Activated CD4-positive, alpha-beta T cell treated with anti-CD3 and anti-CD28 coated beads, Interleukin-2, amount 10 ng/mL, durations not matched to agents 24 days and 14 days (primary cell): Measurements from ENCODE around the gene CNTN5. TPM values are rescaled to one million over a fixed set of nuclear protein-coding genes. Genes with fewer than 3 reads are reported as not detected.

Source experiments
- DNase-seq: peaks from one replicate; pipeline ENCODE4 v3.0.0; 2022
- H3K27ac Mint-ChIP-seq: one replicate; pipeline ENCODE4 v1.8.0; 2022; ENCODE audit warnings: mild to moderate bottlenecking, mixed read lengths
- H3K27me3 Mint-ChIP-seq: one replicate; pipeline ENCODE4 v1.8.0; 2022; ENCODE audit warnings: mixed read lengths
- H3K36me3 Mint-ChIP-seq: one replicate; pipeline ENCODE4 v1.8.0; 2022; ENCODE audit warnings: low read depth, mild to moderate bottlenecking, mixed read lengths
- H3K4me1 Mint-ChIP-seq: one replicate; pipeline ENCODE4 v1.8.0; 2021; ENCODE audit warnings: mixed read lengths
- H3K4me3 Mint-ChIP-seq: one replicate; pipeline ENCODE4 v1.8.0; 2022; ENCODE audit warnings: mild to moderate bottlenecking, moderate library complexity, mixed read lengths
- H3K9me3 Mint-ChIP-seq: one replicate; pipeline ENCODE4 v1.8.0; 2021; ENCODE audit warnings: mixed read lengths
- intact Hi-C: fragments of 100-400 bp; cut with micrococcal nuclease; formaldehyde crosslinking; loops from one replicate; pipeline ENCODE4 v1.15.1; 2023
- total RNA-seq: library from RNA; stranded (reverse); gene quantifications from 2 replicates; pipeline ENCODE4 v1.2.3, GENCODE V29; 2022

CNTN5 gene
- total RNA-seq, 1 donor from 2014 or later: not detected

DNA sequence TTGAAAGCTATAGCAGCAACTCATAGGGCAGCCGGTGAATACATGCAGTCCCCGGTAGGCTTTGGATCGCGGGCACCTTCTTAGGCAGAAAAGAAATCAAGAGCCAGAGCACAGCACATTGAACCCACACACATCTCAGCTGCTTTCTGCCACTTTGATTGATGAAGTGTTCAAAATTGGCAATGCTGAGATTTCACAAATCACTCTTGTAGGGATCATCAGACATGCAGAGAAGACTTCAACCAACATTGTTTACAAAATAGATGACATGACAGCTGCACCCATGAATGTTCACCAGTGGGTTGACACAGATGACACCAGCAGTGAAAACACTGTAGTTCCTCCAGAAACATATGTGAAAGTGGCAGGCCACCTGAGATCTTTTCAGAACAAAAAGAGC, 1316.1 kb downstream of the CNTN5 start:
- no peak for DNase-seq
- Mint-ChIP-seq H3K4me3 (no peak overlapping the region), H3K36me3 (no peaks in the 10 kb centered on the region), H3K4me1 (no peaks in the 10 kb centered on the region), H3K27ac (no peak overlapping the region), H3K9me3 (peaks cover 16% of the 10 kb centered on the region), H3K27me3 (no peaks in the 10 kb centered on the region)
- intact Hi-C loops: no loop called here

DNA sequence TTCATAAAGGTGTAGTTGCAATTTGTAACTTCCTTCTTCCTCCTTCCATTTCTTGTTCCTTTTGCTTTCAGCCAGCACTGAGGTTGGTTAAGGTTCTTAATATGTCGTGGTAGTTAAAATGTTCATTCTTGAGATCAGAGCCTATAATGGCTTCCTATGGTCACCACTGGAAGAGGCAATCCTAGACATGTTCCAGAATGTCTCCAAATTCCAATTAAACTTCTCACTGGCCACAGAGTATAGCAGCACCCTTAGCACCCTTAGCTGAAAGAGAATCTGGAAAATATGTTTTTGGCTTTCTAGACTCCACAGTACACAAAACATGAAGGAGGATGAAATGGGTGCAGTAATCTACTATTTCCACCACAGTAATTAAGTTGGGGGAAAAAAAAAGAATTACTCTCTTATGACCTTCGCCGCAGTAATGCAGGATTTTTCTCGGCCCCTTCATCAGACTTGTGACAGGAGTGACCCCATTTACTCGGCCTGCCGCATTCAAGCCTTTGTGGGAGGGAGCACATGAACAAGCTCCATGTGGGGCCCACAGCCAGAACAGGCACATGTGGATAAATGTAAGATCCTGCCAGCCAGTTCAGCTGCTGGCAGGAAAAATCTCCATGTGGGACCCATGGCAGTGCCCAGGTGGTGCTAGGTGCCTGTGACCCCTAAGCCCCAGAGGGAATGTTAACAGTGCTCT, 1317.5 kb downstream of the CNTN5 start:
- Mint-ChIP-seq H3K27ac (no peak overlapping the region), H3K9me3 (peaks cover 16% of the 10 kb centered on the region), H3K36me3 (no peaks in the 10 kb centered on the region), H3K4me3 (no peak overlapping the region), H3K4me1 (no peaks in the 10 kb centered on the region), H3K27me3 (no peaks in the 10 kb centered on the region)
- DNase-seq: no peak
- intact Hi-C loops: no loop called here

DNA sequence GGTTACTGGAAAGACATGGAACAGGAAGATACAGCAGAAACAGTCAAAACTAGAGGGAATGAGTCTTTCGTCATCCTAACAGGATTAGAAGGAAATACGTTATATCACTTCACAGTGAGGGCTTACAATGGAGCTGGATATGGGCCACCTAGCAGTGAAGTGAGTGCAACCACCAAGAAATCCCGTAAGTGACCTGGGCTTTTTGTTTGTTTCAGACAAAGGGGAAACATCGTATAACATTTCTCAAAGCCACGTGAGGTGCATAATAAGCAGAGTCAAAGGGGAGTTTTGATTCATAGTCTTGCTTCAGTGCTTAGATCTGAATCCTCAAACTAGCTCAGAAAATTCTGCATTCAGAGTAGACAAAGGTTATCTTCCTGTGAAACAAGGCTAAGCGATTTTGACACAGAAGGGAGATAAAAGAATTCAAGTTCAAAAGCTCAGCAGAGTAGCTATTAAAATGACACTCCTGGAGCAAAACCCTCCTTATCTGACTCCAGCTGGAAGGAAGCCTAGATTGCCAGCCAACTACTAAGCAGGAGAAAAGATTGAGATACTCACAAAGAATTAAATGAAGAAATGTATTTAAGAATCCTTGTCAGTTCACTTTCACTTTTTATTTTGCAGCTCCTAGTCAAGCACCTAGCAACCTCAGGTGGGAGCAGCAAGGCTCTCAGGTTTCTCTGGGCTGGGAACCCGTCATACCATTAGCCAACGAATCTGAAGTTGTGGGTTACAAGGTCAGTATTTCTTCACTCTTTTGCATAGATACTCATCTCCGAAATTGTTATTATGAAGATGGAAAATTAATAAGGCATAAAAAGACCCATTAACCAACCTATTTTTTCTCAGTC, 1319.9 kb downstream of the CNTN5 start:
- intact Hi-C loops: no loop called here
- H3K4me1 Mint-ChIP-seq: no peaks in the 10 kb centered on the region

DNA sequence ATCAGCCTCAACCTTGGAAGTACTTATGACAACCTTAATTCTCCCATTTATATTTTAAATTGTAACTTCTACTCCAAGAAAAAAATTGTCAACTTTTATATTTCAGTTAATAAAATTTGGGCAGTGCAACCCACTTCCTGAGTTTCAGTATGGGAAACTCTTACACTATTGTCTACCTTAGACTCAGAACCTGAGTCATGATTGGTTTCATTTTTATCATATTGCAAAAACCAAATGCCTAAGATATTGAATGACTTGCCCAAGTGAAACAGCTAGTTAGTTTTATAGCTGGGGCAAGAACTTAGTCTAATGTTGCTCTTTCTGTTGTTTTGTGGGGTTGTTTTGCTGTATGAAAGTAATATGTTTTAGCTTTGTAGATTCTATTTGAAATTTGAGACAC, 1332.3 kb downstream of the CNTN5 start:
- H3K4me3 Mint-ChIP-seq: no peak overlapping the region
- no peak overlapping the region for H3K27ac Mint-ChIP-seq
- no peaks in the 10 kb centered on the region for H3K27me3 Mint-ChIP-seq
- no peaks in the 10 kb centered on the region for H3K36me3 Mint-ChIP-seq
- no peak for DNase-seq
- intact Hi-C loops: no loop called here
- no peaks in the 10 kb centered on the region for H3K9me3 Mint-ChIP-seq
- no peaks in the 10 kb centered on the region for H3K4me1 Mint-ChIP-seq

More for the DNA sequence above, 1319.9 kb downstream of the CNTN5 start:
- Mint-ChIP-seq H3K36me3 (no peaks in the 10 kb centered on the region), H3K9me3 (peaks cover 4% of the 10 kb centered on the region), H3K27me3 (no peaks in the 10 kb centered on the region), H3K4me3 (no peak overlapping the region), H3K27ac (no peak overlapping the region)
- DNase-seq: no peak

DNA sequence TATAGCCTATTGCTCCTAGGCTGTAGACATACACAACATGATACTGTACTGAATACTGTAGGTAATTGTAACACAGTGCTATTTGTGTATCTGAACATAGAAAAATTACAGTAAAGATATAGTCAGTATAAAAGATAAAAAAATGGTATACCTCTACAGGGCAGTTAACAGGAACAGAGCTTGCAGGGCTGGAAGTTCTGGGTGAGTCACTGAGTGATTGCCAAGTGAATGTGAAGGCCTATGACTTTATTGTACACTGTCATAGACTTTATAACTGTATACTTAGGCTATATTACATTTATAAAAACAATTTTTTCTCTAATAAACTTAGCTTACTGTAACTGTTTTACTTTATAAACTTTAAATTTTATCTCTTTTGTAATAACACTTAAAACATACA, 1334.0 kb downstream of the CNTN5 start:
- H3K36me3 Mint-ChIP-seq: no peaks in the 10 kb centered on the region
- no peak overlapping the region for H3K27ac Mint-ChIP-seq
- no peak overlapping the region for H3K4me3 Mint-ChIP-seq
- intact Hi-C loops: no loop called here
- no peaks in the 10 kb centered on the region for H3K9me3 Mint-ChIP-seq
- DNase-seq: no peak
- H3K4me1 Mint-ChIP-seq: no peaks in the 10 kb centered on the region
- no peaks in the 10 kb centered on the region for H3K27me3 Mint-ChIP-seq

- intact Hi-C loops: no loop called here
- Mint-ChIP-seq H3K36me3 (no peaks in the 10 kb centered on the region), H3K27me3 (no peaks in the 10 kb centered on the region), H3K4me3 (no peak overlapping the region), H3K4me1 (no peaks in the 10 kb centered on the region), H3K9me3 (no peaks in the 10 kb centered on the region), H3K27ac (no peak overlapping the region)
- no peak for DNase-seq
Observed at GRCh38 chr11:100356035-100356434, 1335.3 kb downstream of the CNTN5 start.

DNA sequence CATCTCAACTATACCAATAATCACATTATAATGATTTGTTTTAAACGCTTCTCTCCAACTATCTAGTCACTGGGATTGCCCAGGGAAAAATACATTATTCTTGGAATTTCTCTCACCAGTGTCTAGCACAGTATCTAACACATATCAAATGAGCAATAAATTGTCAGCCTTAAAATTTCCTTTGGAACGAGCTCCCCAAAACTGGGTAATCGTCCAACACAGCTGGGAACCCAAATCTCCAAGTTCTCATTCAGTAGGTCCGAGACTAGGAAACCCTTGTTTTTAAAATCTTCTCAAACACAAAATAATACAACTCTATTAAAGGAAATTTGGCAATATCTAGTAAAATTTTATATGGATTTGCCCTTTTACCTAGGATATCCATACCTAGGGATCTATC, 1338.5 kb downstream of the CNTN5 start:
- no peaks in the 10 kb centered on the region for H3K9me3 Mint-ChIP-seq
- no peaks in the 10 kb centered on the region for H3K4me1 Mint-ChIP-seq
- no peak overlapping the region for H3K4me3 Mint-ChIP-seq
- DNase-seq: no peak
- no peak overlapping the region for H3K27ac Mint-ChIP-seq
- H3K27me3 Mint-ChIP-seq: no peaks in the 10 kb centered on the region
- intact Hi-C loops: no loop called here
- H3K36me3 Mint-ChIP-seq: no peaks in the 10 kb centered on the region

DNA sequence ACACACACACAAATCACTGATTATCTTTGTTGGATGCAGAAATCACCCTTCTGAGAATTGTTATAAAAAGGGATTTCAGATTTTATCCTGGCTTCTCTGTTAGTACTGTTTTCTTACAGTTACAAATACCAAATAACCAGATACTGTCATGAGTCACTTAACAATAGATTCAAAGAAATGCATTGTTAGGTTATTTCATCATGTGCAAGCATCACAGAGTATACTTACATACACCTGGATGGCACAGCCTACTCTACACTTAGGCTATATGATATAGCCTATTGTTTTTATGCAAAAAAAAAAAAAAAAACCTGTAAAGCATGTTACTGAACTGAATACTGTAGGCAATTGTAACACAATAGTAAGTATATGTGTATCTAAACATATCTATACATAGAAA, 1347.1 kb downstream of the CNTN5 start:
- no peaks in the 10 kb centered on the region for H3K27me3 Mint-ChIP-seq
- no peaks in the 10 kb centered on the region for H3K4me1 Mint-ChIP-seq
- DNase-seq: no peak
- no peaks in the 10 kb centered on the region for H3K36me3 Mint-ChIP-seq
- intact Hi-C loops: no loop called here
- H3K27ac Mint-ChIP-seq: no peak overlapping the region
- H3K4me3 Mint-ChIP-seq: no peak overlapping the region
- H3K9me3 Mint-ChIP-seq: no peaks in the 10 kb centered on the region

- intact Hi-C loops: no loop called here
- H3K4me3 Mint-ChIP-seq: no peak overlapping the region
- no peaks in the 10 kb centered on the region for H3K4me1 Mint-ChIP-seq
- no peaks in the 10 kb centered on the region for H3K27me3 Mint-ChIP-seq
- peaks cover 11% of the 10 kb centered on the region for H3K9me3 Mint-ChIP-seq
- no peaks in the 10 kb centered on the region for H3K36me3 Mint-ChIP-seq
- DNase-seq: no peak
- no peak overlapping the region for H3K27ac Mint-ChIP-seq
Observed at GRCh38 chr11:100383357-100383865, 1362.7 kb downstream of the CNTN5 start.

- DNase-seq: no peak
- intact Hi-C loops: no loop called here
- H3K36me3 Mint-ChIP-seq: no peaks in the 10 kb centered on the region
- H3K9me3 Mint-ChIP-seq: peaks cover 3% of the 10 kb centered on the region
- no peak overlapping the region for H3K27ac Mint-ChIP-seq
- no peak overlapping the region for H3K4me3 Mint-ChIP-seq
- H3K4me1 Mint-ChIP-seq: no peaks in the 10 kb centered on the region
- no peaks in the 10 kb centered on the region for H3K27me3 Mint-ChIP-seq
Observed at GRCh38 chr11:100396266-100396665, 1375.5 kb downstream of the CNTN5 start.

DNA sequence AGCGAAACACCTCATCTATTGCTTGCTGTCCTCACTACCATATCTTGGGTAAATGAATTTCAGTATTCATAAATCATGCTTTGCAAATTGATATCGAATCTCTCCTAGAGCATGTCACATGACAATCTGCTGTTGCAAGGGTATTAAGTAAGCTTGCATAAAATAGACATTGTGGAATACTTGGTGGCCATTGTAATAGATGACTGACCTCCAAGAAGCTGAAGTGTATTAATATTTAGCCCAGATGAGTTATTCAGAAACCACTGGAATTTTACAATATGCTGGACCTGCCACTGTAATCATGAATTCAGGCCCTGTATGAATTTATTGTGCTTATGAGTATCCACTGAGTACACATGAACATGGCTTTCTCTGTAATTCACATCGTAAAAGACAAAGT, 1376.7 kb downstream of the CNTN5 start:
- H3K36me3 Mint-ChIP-seq: no peaks in the 10 kb centered on the region
- no peak overlapping the region for H3K4me3 Mint-ChIP-seq
- no peaks in the 10 kb centered on the region for H3K4me1 Mint-ChIP-seq
- intact Hi-C loops: no loop called here
- no peak for DNase-seq
- no peaks in the 10 kb centered on the region for H3K27me3 Mint-ChIP-seq
- H3K27ac Mint-ChIP-seq: no peak overlapping the region
- H3K9me3 Mint-ChIP-seq: peaks cover 3% of the 10 kb centered on the region

GRCh38 chr11:100403816-100404215, 1383.1 kb downstream of the CNTN5 start:
- DNase-seq: no peak
- no peaks in the 10 kb centered on the region for H3K27me3 Mint-ChIP-seq
- H3K27ac Mint-ChIP-seq: no peak overlapping the region

GRCh38 chr11:100404907-100405306, 1384.2 kb downstream of the CNTN5 start:
- H3K27ac Mint-ChIP-seq: no peak overlapping the region
- intact Hi-C loops: no loop called here
- H3K36me3 Mint-ChIP-seq: no peaks in the 10 kb centered on the region
- no peak overlapping the region for H3K4me3 Mint-ChIP-seq
- H3K4me1 Mint-ChIP-seq: no peaks in the 10 kb centered on the region
- no peak for DNase-seq
- H3K27me3 Mint-ChIP-seq: no peaks in the 10 kb centered on the region
- H3K9me3 Mint-ChIP-seq: peaks cover 4% of the 10 kb centered on the region

More at GRCh38 chr11:100403816-100404215, 1383.1 kb downstream of the CNTN5 start:
- Mint-ChIP-seq H3K4me1 (no peaks in the 10 kb centered on the region), H3K36me3 (no peaks in the 10 kb centered on the region), H3K4me3 (no peak overlapping the region), H3K9me3 (peaks cover 3% of the 10 kb centered on the region)
- intact Hi-C loops: no loop called here
